OCI-LY7 (cell line): ENCODE results near the gene SNAPC4. TPM values are rescaled to one million over a fixed set of nuclear protein-coding genes. Genes with fewer than 3 reads are reported as not detected.

Experiments used
- BruUV-seq: library from RNA; stranded (reverse); fragments of 400-500 nt; replicated peaks from 2 replicates; lab custom pipeline; 2021; lab: Mats Ljungman, UMichigan
- CTCF ChIA-PET: fragments of 300-600 bp; sonication (Branson Sonifier 250); formaldehyde crosslinking; loops from one replicate; lab custom pipeline; 2022; ENCODE audit warnings: antibody characterized with exemption; ENCODE audit not compliant: unreplicated experiment; lab: Charles Lee
- POLR2A ChIA-PET: fragments of 300-600 bp; sonication (Branson Sonifier 250); formaldehyde crosslinking; loops from one replicate; lab custom pipeline; 2022; ENCODE audit warnings: antibody characterized with exemption; lab: Charles Lee
- DNase-seq: peaks from one replicate; pipeline ENCODE4 v3.0.0-alpha.2; 2015; ENCODE audit warnings: low spot score
- H2AFZ ChIP-seq: fragments of 200-600 bp; sonication (generic), shearing (Covaris generic); 2 replicates; pipeline ENCODE4 v1.6.1; 2014; ENCODE audit warnings: mild to moderate bottlenecking, antibody characterized with exemption, low read length, moderate library complexity
- H3K27ac ChIP-seq: fragments of 200-600 bp; sonication (generic); 2 replicates; pipeline ENCODE4 v1.5.1; 2014; ENCODE audit warnings: mixed run types, low read depth, mild to moderate bottlenecking, moderate library complexity, low read length, inconsistent platforms; ENCODE audit not compliant: poor library complexity, severe bottlenecking
- H3K36me3 ChIP-seq: fragments of 200-600 bp; sonication (generic); 2 replicates; pipeline ENCODE4 v1.6.1; 2014; ENCODE audit warnings: mild to moderate bottlenecking, antibody characterized with exemption, low read length, moderate library complexity, mixed read lengths; ENCODE audit not compliant: insufficient read depth
- H3K4me1 ChIP-seq: fragments of 200-600 bp; sonication (generic); 2 replicates; pipeline ENCODE4 v1.5.1; 2014; ENCODE audit warnings: mild to moderate bottlenecking, low read length; ENCODE audit not compliant: insufficient read depth, poor library complexity, severe bottlenecking
- H3K4me2 ChIP-seq: fragments of 200-600 bp; sonication (generic); 2 replicates; pipeline ENCODE4 v1.6.1; 2014; ENCODE audit warnings: mild to moderate bottlenecking, low read length
- H3K4me3 ChIP-seq: fragments of 200-600 bp; sonication (generic); 2 replicates; pipeline ENCODE4 v1.5.1; 2014; ENCODE audit warnings: mild to moderate bottlenecking, low read depth, low read length; ENCODE audit not compliant: poor library complexity, severe bottlenecking
- H3K79me2 ChIP-seq: fragments of 200-600 bp; sonication (generic); 2 replicates; pipeline ENCODE4 v1.6.1; 2016; ENCODE audit warnings: low read depth, mild to moderate bottlenecking, low read length, moderate library complexity, mixed read lengths; ENCODE audit not compliant: insufficient read depth
- H3K9me2 ChIP-seq: fragments of 200-600 bp; sonication (generic); 2 replicates; pipeline ENCODE4 v1.6.1; 2016; ENCODE audit warnings: mild to moderate bottlenecking, low read length, mixed read lengths; ENCODE audit not compliant: insufficient read depth
- H3K9me3 ChIP-seq: fragments of 200-600 bp; sonication (generic); 2 replicates; pipeline ENCODE4 v1.6.1; 2014; ENCODE audit warnings: mild to moderate bottlenecking, mixed run types, low read length, mixed read lengths
- H4K20me1 ChIP-seq: fragments of 200-600 bp; sonication (generic); 2 replicates; pipeline ENCODE4 v1.6.1; 2014; ENCODE audit warnings: mild to moderate bottlenecking, antibody characterized with exemption, low read length, moderate library complexity, mixed read lengths; ENCODE audit not compliant: insufficient read depth
- CTCF ChIP-seq: fragments of 200-600 bp; sonication (generic); conservative IDR thresholded peaks from 2 replicates; pipeline ENCODE4 v1.5.1; 2014; ENCODE audit warnings: mild to moderate bottlenecking, antibody characterized with exemption, low read length, moderate library complexity, mixed read lengths
- EZH2phosphoT487 ChIP-seq: fragments of 200-600 bp; sonication (generic); IDR thresholded peaks from 2 replicates; pipeline ENCODE4 v1.6.1; 2018; ENCODE audit warnings: low read depth, borderline replicate concordance, mild to moderate bottlenecking, mixed run types, antibody characterized with exemption, low read length, moderate library complexity, mixed read lengths
- intact Hi-C: fragments of 100-400 bp; cut with micrococcal nuclease; formaldehyde crosslinking; loops from one replicate; pipeline ENCODE4 v1.10.0; 2022; ENCODE audit not compliant: unreplicated experiment
- total RNA-seq, 2 experiments: library from RNA; depleted of rRNA in 1 of 2; stranded (reverse); fragments of >200 nt in 1 of 2; shearing (Covaris generic) in 1 of 2; gene quantifications; 2 replicates each; pipeline ENCODE4 v1.2.3, GENCODE V29; 2014 to 2022

The SNAPC4 gene
- total RNA-seq, 2 experiments from 2014 or later, result 13.4 to 16.8 TPM

- H3K9me2 ChIP-seq, result no peaks in the 10 kb centered on the region
- peaks cover 23% of the 10 kb centered on the region for H3K4me1 ChIP-seq
- ChIA-PET POLR2A (no interaction called here), CTCF (interaction anchor here (0.5 kb wide), 1 partner anchor 168 kb away, joined by 6 read pairs; no protein-coding TSS in a partner anchor)
- peak within 1 kb of the TSS; percentile 87 for H3K4me3 ChIP-seq
- peaks cover 8% of the 10 kb centered on the region for H4K20me1 ChIP-seq
- peaks cover 50% of the 10 kb centered on the region; the same call in 1 of the 2 replicates for H3K36me3 ChIP-seq
- peaks cover 25% of the 10 kb centered on the region; the same call in 1 of the 2 replicates for H3K79me2 ChIP-seq
- TF ChIP-seq EZH2phosphoT487, result no peak
- TF ChIP-seq CTCF, result peak; percentile 65
- no peaks in the 10 kb centered on the region for H3K9me3 ChIP-seq
- peak within 1 kb of the TSS; percentile 15; the same call in 1 of the 2 replicates for H2AFZ ChIP-seq
- intact Hi-C loops, result loop anchor here (1.0 to 2.0 kb wide), 2 partner anchors 39 to 43 kb away; partner anchors contain the start of genes SEC16A and SNAPC4
- BruUV-seq, result no TSS peak
- peak within 1 kb of the TSS; percentile 49 for H3K27ac ChIP-seq
- peak; percentile 83 for DNase-seq
- H3K4me2 ChIP-seq, result peak within 1 kb of the TSS; percentile 91
These were observed 39.8 kb upstream of the SNAPC4 start, which contains the start of gene INPP5E for GRCh38 chr9:136439481-136440408. Gene INPP5E (minus strand): TSS chr9:136439845. CDS start chr9:136439419, 426 bp downstream.

GRCh38 chr9:136438548-136439480 is 38.8 kb upstream of the SNAPC4 start:
- H3K9me3 ChIP-seq, result no peaks in the 10 kb centered on the region
- H3K79me2 ChIP-seq, result peaks cover 25% of the 10 kb centered on the region; the same call in 1 of the 2 replicates
- peak overlapping the region; percentile 15; the same call in 1 of the 2 replicates for H2AFZ ChIP-seq
- peaks cover 41% of the 10 kb centered on the region; the same call in 1 of the 2 replicates for H3K36me3 ChIP-seq
- intact Hi-C loops, result loop anchor here (1.0 to 2.0 kb wide), 2 partner anchors 39 to 44 kb away; partner anchors contain the start of genes SEC16A and SNAPC4
- POLR2A ChIA-PET, result no interaction called here
- peak overlapping the region; percentile 87 for H3K4me3 ChIP-seq
- peaks cover 8% of the 10 kb centered on the region for H4K20me1 ChIP-seq
- DNase-seq, result peak; percentile 61
- CTCF ChIA-PET, result no interaction called here
- BruUV-seq, result no TSS peak
- peak overlapping the region; percentile 91 for H3K4me2 ChIP-seq
- TF ChIP-seq EZH2phosphoT487, result no peak
- TF ChIP-seq CTCF, result no peak
- H3K9me2 ChIP-seq, result no peaks in the 10 kb centered on the region
- peak overlapping the region; percentile 49 for H3K27ac ChIP-seq
- H3K4me1 ChIP-seq, result peaks cover 23% of the 10 kb centered on the region
